Stimulated activated CD8-positive, alpha-beta memory T cell treated with anti-CD3 and anti-CD28 coated beads, Interleukin-2, amount 100 ng/mL, for 48 hours (primary cell): ENCODE data around the gene RNF25.

Source experiments
- DNase-seq, 2 donors: peaks; one replicate each; pipeline ENCODE4 v3.0.0-alpha.2; 2020; ENCODE audit warnings: low read depth in 2 of 2

The RNF25 gene

GRCh38 chr2:218623366-218623705, 48.5 kb downstream of the RNF25 start:
- no peak for DNase-seq

GRCh38 chr2:218622606-218623365, 49.0 kb downstream of the RNF25 start:
- DNase-seq: no peak

GRCh38 chr2:218621007-218621406, 50.8 kb downstream of the RNF25 start:
- no peak for DNase-seq

GRCh38 chr2:218618102-218618860, 53.5 kb downstream of the RNF25 start:
- no peak for DNase-seq

GRCh38 chr2:218615868-218616315, 55.9 kb downstream of the RNF25 start:
- no peak for DNase-seq
